ENCODE data around the gene COL10A1. TPM values are rescaled to one million over a fixed set of nuclear protein-coding genes. Genes with fewer than 3 reads are reported as not detected.

The COL10A1 gene
- total RNA-seq, 2 donors from 2014 or later: not detected

DNA sequence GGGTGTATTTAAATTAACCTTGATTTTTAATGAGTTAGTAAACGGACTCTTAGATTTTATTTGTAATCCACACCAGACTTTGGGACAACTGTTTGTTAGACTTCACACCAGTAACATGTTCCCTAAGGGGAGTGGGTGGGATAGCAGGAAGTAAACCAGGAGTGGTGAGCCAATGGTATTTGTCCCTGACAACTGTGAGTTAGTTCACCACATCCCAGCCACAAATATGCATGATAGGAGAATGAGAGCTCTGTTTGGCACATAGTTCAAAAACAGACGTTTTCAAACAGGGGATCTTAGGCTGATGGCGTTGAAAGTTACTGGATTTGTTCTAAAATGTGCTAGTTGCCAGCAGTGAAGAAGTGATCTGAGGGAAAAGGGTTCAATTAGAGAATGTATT is 18.7 kb upstream of the COL10A1 start:
- H3K4me3 ChIP-seq: no peak overlapping the region
- no peaks in the 10 kb centered on the region for H3K4me1 ChIP-seq (replicated peaks)
- H3K9me3 ChIP-seq: no peaks in the 10 kb centered on the region
- H3K36me3 ChIP-seq: no peaks in the 10 kb centered on the region
- H3K27ac ChIP-seq: no peak overlapping the region
- no peaks in the 10 kb centered on the region for H3K27me3 ChIP-seq (replicated peaks; ENCODE audit: insufficient read depth)
- WGBS: 58% methylated on average over 3 of the region's 3 CpGs
- DNase-seq (ENCODE audit: low spot score): no peak
- TF ChIP-seq POLR2A (IDR thresholded peaks at IDR 0.05): no peak
- TF ChIP-seq, protein P1, sequence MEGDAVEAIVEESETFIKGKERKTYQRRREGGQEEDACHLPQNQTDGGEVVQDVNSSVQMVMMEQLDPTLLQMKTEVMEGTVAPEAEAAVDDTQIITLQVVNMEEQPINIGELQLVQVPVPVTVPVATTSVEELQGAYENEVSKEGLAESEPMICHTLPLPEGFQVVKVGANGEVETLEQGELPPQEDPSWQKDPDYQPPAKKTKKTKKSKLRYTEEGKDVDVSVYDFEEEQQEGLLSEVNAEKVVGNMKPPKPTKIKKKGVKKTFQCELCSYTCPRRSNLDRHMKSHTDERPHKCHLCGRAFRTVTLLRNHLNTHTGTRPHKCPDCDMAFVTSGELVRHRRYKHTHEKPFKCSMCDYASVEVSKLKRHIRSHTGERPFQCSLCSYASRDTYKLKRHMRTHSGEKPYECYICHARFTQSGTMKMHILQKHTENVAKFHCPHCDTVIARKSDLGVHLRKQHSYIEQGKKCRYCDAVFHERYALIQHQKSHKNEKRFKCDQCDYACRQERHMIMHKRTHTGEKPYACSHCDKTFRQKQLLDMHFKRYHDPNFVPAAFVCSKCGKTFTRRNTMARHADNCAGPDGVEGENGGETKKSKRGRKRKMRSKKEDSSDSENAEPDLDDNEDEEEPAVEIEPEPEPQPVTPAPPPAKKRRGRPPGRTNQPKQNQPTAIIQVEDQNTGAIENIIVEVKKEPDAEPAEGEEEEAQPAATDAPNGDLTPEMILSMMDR (IDR thresholded peaks at IDR 0.05): no peak
- TF ChIP-seq POLR2AphosphoS5 (IDR thresholded peaks at IDR 0.05): no peak
- intact Hi-C loops (cut with DNase I): no loop called here

- 89% methylated on average over 4 of the region's 4 CpGs for WGBS
- Histone ChIP-seq H3K4me3 (no peak overlapping the region), H3K4me1 (replicated peaks) (no peaks in the 10 kb centered on the region), H3K27me3 (replicated peaks; ENCODE audit: insufficient read depth) (no peaks in the 10 kb centered on the region), H3K27ac (no peak overlapping the region), H3K36me3 (no peaks in the 10 kb centered on the region), H3K9me3 (no peaks in the 10 kb centered on the region)
- TF ChIP-seq, protein P1 (IDR thresholded peaks at IDR 0.05): no peak
- TF ChIP-seq POLR2AphosphoS5 (IDR thresholded peaks at IDR 0.05) (no peak), POLR2A (IDR thresholded peaks at IDR 0.05) (no peak)
- intact Hi-C loops (cut with DNase I): no loop called here
- no peak for DNase-seq (ENCODE audit: low spot score)
These were observed 14.0 kb upstream of the COL10A1 start for GRCh38 chr6:116139917-116140316.

DNA sequence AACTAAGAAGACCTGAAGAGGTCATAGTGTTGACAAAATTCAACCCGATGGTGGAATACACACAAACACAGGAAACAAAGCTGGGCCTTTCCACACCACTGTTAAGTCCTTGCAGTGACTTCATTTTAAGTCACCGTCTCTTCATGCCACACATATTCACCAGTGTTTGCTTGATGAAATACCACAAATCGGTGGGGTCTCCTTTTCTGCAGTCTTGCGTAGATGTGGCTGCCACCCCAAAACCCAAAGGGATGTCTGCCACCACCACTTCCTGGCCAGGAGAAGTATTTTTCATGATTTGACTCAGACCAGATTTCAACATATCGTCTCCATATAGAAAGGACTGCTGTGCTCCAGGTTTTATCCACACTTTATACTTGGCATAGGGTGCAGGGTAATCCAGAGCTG is 11.0 kb upstream of the COL10A1 start:
- no peaks in the 10 kb centered on the region for H3K27me3 ChIP-seq (replicated peaks; ENCODE audit: insufficient read depth)
- no peaks in the 10 kb centered on the region for H3K4me1 ChIP-seq (replicated peaks)
- no peaks in the 10 kb centered on the region for H3K36me3 ChIP-seq
- H3K9me3 ChIP-seq: no peaks in the 10 kb centered on the region
- 95% methylated on average over 5 of the region's 5 CpGs for WGBS
- TF ChIP-seq POLR2AphosphoS5 (IDR thresholded peaks at IDR 0.05) (no peak), POLR2A (IDR thresholded peaks at IDR 0.05) (no peak)
- TF ChIP-seq, protein P1 (IDR thresholded peaks at IDR 0.05): no peak
- H3K4me3 ChIP-seq: no peak overlapping the region
- intact Hi-C loops (cut with DNase I): no loop called here
- H3K27ac ChIP-seq: no peak overlapping the region
- no peak for DNase-seq (ENCODE audit: low spot score)

- no peak overlapping the region for H3K4me3 ChIP-seq
- H3K27ac ChIP-seq: no peak overlapping the region
- no peaks in the 10 kb centered on the region for H3K4me1 ChIP-seq (replicated peaks)
- 92% methylated on average over 1 of the region's 1 CpG for WGBS
- TF ChIP-seq, protein P1 (IDR thresholded peaks at IDR 0.05): no peak
- TF ChIP-seq POLR2AphosphoS5 (IDR thresholded peaks at IDR 0.05): no peak
- no peak for TF ChIP-seq POLR2A (IDR thresholded peaks at IDR 0.05)
- H3K27me3 ChIP-seq (replicated peaks; ENCODE audit: insufficient read depth): no peaks in the 10 kb centered on the region
- H3K36me3 ChIP-seq: no peaks in the 10 kb centered on the region
- DNase-seq (ENCODE audit: low spot score): no peak
- no peaks in the 10 kb centered on the region for H3K9me3 ChIP-seq
- intact Hi-C loops (cut with DNase I): no loop called here
These were observed 10.4 kb upstream of the COL10A1 start for GRCh38 chr6:116136373-116136772.

DNA sequence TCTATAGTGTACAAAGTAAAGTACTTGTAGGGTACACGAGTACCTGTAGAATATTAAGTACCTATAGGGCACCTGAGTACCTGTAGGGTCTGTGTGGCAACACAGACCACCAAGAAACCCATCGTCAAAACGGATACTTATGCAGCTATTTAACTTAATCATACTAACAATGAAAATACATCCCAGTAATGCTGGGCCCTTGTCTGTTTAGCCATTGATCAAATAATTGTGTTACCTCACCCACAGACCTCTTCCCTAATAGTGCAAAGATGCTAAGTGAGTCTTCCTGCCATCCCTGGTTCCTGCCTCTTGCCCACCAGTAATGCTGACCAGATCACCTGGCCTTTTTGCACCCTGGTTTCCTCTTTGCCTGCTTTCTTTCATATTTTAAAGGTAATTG is 7.5 kb upstream of the COL10A1 start:
- TF ChIP-seq, protein P1 (IDR thresholded peaks at IDR 0.05): no peak
- TF ChIP-seq POLR2AphosphoS5 (IDR thresholded peaks at IDR 0.05) (no peak), POLR2A (IDR thresholded peaks at IDR 0.05) (no peak)
- 76% methylated on average over 3 of the region's 3 CpGs for WGBS
- Histone ChIP-seq H3K4me3 (no peak overlapping the region), H3K9me3 (no peaks in the 10 kb centered on the region), H3K27me3 (replicated peaks; ENCODE audit: insufficient read depth) (no peaks in the 10 kb centered on the region), H3K36me3 (no peaks in the 10 kb centered on the region), H3K4me1 (replicated peaks) (no peaks in the 10 kb centered on the region), H3K27ac (no peak overlapping the region)
- intact Hi-C loops (cut with DNase I): no loop called here
- DNase-seq (ENCODE audit: low spot score): no peak
